ENCODE results near the gene PMPCA.

- TF ChIP-seq CTCF (IDR thresholded peaks at IDR 0.05) (no peak), EP300 (IDR thresholded peaks at IDR 0.05) (no peak), POLR2A (IDR thresholded peaks at IDR 0.05; ENCODE audit: low read depth) (no peak)
These were observed 33.6 kb downstream of the PMPCA start for GRCh38 chr9:136444102-136444501.

All from esophagus muscularis mucosa (tissue), 4 donors.